Epidermal melanocyte (primary cell): Measurements from ENCODE around the gene TBL1X.
"Not testable (repeated sequence)": the region's sequence is repeated elsewhere in the genome, so short reads cannot be mapped to it uniquely, and the experiment has no call there.

Source experiments
- DNase-seq: peaks from one replicate; pipeline ENCODE4 v3.0.0; 2011; ENCODE audit warnings: low spot score; ENCODE audit not compliant: insufficient read length

The TBL1X gene

GRCh38 chrX:9533611-9534010 lies 68.8 kb downstream of the TBL1X start:
- DNase-seq = no peak

DNA sequence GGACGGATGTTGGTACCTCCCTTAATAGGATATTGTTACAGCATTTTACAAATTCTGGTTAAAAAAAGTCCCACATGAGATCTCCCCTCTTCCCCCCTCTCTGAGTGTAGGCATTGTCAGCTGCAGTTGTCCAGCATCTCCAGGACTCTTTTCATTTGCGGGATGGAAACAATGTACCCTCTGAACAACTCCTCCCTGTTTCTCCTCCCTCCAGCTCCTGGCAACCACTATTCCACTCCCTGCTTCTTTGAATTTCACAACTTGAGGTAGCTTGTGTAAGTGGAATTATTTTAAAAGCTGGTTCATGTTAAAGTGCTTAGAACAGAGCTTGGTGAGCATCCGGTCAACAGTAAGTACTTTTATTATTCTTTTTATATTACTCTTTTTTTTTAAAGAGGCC lies 69.8 kb downstream of the TBL1X start:
- peak; percentile 18 for DNase-seq

DNA sequence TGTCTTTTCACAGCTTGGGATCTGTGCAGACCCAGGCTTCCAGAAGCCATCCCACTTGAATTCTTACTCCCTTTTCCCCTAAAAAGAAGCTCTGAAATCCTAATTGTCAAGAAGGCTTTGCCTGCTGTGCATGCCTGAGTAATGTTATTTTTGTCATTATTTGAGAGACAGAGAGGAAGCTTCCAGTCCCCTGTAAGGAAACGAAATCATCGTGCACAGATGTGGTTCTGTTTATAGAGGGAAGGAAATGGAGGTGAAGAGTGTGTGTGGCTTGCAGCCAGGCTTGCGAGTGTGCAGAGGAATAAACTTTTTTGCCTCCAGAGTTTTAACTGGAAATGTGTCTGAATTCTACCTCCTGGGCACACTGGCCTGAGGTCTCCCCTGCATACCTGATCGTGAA lies 70.2 kb downstream of the TBL1X start:
- no peak for DNase-seq

DNA sequence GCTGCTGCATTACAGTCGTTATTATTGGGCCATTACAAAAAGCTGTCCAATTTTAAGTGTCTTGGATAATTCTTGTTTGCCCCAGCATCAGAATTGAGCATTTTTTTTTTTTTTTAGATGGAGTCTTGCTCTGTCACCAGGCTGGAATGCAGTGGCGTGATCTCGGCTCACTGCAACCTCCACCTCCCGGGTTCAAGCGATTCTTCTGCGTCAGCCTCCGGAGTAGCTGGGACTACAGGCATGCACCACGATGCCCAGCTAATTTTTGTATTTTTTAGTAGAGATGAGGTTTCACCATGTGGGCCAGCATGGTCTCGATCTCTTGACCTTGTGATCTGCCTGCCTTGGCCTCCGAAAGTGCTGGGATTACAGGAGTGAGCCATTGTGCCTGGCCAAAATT lies 71.3 kb downstream of the TBL1X start:
- not testable (repeated sequence) for DNase-seq

DNA sequence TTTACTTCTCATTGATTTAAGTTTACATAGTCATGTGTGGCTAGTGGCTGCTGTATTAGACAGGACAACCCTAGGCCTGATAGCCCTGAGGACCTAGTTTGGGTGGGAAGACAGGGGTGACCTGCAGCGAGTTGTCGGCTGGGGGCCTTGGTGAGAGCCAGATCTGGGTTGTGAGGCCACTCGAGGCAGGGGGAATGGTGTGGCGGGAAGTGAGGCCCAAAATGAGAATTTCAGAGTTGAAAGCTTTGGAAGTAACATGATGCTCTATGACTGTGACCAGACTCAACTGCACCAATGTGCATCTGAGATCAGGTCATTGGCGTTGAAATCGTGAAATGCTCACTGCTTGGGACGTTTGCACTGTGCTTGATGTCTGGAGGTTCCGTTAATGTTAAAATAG lies 72.9 kb downstream of the TBL1X start:
- DNase-seq = no peak

- DNase-seq = no peak
Observed at GRCh38 chrX:9538544-9539045, 73.7 kb downstream of the TBL1X start.

DNA sequence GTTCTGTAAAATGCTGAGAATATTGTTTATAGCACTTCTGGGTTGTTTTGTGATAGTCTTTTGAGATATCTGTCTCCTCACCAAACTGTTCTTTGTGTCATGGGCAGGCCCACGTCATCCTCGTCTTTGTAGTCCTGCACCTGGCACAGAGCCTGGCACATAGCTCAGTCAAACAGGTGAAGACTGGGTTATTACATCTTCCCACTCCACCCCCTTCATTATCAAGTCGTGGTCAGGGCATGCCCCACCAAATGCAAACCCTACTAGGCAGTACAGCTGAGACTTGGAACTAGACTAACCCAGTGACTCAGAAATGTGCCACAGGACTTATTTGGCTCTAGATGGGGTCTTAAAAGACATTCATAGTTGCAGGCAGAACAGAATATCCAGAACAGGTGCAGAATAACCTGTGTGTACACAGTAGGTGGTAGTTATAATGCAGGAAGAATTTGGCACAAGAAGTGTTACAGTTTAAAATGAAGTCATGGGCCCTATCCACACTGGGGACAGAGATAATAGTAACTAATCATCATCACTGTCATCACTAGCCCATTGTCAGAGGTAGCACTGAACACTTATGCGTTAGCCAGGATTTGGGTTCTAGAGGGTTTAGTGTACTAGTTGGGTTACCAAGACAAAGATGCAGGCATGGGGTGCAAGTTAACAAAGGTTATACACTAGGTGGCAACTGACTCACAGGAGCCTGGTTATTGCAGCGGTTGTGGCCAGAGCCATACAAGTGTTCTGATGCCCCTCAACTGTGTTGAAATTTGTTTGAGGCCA lies 74.9 kb downstream of the TBL1X start:
- DNase-seq = no peak

DNA sequence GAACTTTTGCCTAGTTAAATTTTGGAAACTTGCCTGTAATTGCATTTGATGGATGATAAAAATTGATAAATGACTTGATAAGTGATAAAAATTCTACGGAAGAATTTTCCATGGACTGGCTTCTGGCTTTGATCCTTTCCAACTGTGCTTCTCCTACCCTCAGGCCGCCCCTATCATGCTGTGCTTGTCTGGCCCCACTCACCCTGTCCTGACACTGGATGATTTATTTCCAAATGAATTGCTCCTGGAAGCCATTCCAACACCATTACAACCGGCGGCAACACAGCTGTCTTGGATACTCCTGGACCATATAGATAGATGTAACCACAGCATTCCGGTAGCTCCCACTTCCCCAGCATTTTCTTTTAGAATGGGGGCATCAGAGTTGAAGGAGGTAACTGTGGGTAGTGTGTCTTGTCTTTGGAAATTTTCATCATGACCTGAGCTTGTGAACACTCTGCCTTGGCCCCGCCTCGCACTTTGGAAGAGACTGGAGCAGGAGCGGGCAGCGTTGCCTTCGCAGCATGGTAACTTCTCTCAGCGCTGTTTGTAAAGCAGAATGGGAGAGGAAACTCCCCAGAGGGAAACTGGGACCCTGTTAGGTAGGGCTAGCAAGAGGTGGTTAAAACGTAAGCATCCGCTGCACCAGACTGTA lies 77.4 kb downstream of the TBL1X start:
- no peak for DNase-seq

DNA sequence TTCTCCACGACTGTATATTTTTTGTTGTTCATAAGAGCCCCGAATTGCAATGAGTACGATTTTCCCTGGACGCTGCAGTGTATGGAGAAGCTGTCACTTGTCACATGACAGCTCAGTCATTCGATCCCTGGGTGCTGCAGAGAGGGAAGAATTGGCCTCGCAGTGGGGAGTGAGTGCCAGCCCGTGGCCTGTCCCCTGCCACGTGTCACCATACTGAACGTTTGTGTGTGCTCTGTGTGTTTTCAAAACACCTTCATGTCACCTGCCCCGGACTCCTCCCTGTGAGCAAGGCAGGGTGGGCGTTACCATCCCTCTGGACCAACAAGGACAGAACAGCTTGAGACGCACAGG lies 77.9 kb downstream of the TBL1X start:
- DNase-seq = no peak

DNA sequence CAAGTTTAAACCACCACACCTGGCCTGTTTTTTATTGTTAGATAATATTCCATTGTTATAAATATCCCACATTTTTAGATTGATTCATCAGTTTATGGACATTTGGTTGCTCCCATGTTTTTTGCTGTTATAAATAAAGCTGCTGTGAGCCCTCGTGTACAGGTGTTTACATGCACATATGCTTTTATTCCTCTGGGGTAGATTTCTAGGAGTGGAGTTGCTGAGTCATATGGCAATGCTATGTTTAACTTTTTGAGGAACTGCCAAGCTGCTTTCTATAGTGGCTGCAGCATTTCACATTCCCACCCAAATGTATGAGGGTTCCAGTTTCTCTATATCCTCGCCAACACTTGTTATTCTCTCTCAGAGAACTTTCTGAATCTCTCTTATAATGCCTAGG lies 90.5 kb downstream of the TBL1X start:
- DNase-seq = no peak

DNA sequence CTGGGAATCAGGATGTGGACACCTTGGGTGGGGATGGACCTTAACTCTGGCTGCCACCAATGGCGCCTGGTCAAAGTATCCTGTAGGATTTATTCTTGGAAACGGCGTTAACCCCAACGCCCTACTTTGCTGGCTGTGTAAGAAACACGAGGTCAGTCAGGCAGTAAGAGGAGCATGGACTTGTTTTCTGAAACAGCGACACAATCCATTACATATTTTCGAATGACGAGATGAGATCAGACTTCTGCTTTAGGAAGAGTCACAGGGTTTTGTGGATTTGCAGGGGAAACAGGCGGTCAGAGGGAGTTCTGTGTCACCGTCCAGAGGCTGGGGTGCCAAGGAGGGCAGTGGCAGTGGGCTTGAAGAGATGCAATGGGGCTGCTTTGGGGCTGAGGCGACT lies 92.2 kb downstream of the TBL1X start:
- no peak for DNase-seq

- no peak for DNase-seq
Observed at GRCh38 chrX:9557521-9557920, 92.7 kb downstream of the TBL1X start.

DNA sequence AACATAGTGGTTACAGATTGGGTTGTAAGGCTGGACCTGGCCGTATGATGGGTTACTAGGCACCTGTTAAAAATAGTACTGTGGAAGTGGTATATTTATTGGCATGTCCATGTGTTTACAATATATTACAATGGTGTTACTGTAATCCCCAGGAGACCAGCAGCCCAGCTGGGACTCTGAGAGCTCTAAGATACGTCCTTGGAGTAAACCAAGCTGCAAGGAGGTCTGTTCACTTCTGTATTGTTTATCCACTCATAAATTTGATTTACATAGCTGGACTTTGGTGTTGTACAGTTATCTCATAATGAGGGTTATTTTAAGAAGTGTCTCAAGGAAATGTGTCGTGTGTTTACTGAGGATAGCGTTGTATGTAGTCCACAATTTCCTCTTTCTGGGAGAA lies 93.8 kb downstream of the TBL1X start:
- DNase-seq = no peak

- DNase-seq = no peak
Observed at GRCh38 chrX:9560219-9560618, 95.4 kb downstream of the TBL1X start.

DNA sequence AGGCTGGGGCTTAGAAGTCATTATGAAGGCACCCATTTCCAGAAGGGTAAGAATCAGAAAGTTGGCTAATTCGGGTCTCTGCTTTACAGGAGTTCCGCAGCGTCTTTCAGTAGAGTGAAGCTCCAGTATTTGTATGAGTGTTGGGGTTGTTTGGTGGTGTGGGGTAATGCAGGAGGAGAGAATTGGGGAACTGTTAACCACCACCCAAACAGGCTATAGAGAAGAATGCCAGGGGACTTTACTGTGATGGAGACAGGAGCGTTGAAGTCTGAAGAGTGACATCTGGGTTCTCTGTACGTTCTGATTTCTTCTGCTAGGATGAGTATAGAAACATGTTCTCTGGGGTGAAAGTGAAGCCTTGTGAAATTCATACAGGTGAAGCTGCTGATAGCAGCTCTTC lies 96.3 kb downstream of the TBL1X start:
- DNase-seq = no peak

GRCh38 chrX:9562851-9563250 lies 98.0 kb downstream of the TBL1X start:
- peak; percentile 17 for DNase-seq

DNA sequence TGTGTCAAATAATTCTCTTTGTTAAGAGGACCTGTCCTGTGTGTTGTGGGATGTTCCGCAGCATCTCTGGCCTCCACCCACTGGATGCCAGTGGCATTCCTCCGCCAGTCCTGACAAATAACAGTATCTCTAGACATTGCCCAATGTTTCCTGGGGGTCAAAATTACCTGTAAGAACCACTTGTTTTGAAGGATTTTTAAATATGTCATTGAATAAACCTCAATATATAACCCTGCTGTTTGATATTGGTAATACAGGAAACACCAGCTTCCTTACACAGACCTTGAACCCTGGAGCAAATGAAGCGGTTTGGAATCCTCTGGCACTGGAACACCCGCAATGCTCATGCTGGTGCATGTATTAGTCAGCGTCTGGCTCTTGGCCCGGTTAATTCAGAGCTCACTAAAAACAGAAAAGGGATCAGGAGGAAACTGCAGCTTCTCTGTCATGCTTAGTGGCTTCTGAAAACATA lies 101.3 kb downstream of the TBL1X start:
- DNase-seq = peak; percentile 20

- no peak for DNase-seq
Observed at GRCh38 chrX:9569876-9570301, 105.0 kb downstream of the TBL1X start.

DNA sequence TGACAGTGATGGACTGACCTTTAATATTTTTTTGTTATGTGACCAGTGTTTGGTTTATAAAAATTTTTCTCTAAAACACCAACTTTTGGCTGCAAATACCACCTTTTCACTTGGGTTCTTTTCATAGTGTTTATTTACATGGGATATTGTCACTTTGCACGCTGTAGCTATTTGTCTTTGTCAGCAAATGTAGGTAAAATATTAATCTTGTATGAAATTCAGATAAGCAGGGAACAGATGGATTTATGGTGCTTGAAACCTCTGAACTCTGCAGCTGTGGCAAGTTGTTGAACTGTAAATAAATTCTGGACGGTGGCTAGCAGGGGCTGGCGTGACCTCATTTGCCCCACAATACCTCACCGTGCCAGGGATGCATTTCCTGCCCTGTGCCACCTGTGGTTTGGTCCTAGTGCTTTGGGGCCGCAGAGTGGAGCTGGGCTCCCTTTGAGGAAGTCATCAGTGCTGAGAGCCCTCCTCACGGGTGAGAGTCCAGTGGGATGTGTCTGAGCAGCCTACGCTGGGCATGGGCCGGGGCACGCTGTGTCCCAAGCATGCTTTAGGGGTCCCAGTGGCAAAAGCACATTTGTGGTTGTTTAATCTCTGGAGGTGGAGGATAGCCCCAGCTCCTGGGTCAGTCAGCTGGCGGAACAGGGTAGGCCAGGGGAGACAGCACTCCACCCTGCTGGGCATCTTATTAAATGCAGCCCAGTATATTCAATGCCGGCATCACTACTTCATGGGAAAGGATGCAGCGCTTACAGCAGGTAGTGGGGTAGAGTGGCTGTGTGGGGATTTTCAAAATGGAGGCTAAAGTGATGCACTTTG lies 108.6 kb downstream of the TBL1X start:
- DNase-seq = no peak

GRCh38 chrX:9576059-9576458 lies 111.2 kb downstream of the TBL1X start:
- no peak for DNase-seq

GRCh38 chrX:9577555-9577954 lies 112.7 kb downstream of the TBL1X start:
- DNase-seq = no peak
